Hepatocyte (in vitro differentiated cells): ENCODE results near the gene TMCC1.

Experiments used
- EZH2 ChIP-seq: fragments of 200-600 bp; sonication (generic); IDR thresholded peaks from 2 replicates; pipeline ENCODE4 v1.6.1; 2016; ENCODE audit warnings: antibody characterized with exemption, mild to moderate bottlenecking, borderline replicate concordance
- TF ChIP-seq, protein P1 (sequence below): fragments of 200-600 bp; sonication (generic); IDR thresholded peaks from 2 replicates; pipeline ENCODE4 v1.5.1; 2016; ENCODE audit warnings: antibody characterized with exemption, mild to moderate bottlenecking; ENCODE audit not compliant: poor library complexity

DNA sequence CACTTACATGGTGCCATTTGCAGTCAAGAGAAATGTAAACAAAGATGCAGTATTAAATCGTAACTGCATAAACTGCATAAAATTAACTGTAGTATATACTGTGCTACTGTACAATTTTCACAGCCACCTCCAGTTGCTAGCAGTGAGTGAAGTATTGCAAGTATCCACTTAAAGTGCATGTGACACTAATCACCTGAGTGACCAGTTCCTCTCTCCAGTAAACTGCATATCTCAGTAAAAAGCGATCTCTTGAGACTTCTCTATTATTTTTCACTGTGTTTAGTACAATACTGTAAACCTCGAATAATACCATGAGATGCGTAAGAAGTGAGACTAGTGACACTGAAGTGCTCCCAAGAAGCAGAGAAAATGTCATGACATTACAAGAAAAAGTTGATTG is 175.3 kb downstream of the TMCC1 start:
- TF ChIP-seq, protein P1, sequence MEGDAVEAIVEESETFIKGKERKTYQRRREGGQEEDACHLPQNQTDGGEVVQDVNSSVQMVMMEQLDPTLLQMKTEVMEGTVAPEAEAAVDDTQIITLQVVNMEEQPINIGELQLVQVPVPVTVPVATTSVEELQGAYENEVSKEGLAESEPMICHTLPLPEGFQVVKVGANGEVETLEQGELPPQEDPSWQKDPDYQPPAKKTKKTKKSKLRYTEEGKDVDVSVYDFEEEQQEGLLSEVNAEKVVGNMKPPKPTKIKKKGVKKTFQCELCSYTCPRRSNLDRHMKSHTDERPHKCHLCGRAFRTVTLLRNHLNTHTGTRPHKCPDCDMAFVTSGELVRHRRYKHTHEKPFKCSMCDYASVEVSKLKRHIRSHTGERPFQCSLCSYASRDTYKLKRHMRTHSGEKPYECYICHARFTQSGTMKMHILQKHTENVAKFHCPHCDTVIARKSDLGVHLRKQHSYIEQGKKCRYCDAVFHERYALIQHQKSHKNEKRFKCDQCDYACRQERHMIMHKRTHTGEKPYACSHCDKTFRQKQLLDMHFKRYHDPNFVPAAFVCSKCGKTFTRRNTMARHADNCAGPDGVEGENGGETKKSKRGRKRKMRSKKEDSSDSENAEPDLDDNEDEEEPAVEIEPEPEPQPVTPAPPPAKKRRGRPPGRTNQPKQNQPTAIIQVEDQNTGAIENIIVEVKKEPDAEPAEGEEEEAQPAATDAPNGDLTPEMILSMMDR = no peak
- no peak for TF ChIP-seq EZH2
